GM23338 (cell line): ENCODE measurements around the gene AP5S1. TPM values are rescaled to one million over a fixed set of nuclear protein-coding genes. Genes with fewer than 3 reads are reported as not detected.

ENCODE experiments used
- ATAC-seq: fragments of 200-7000 bp; cut with Tn5 transposase; 3 replicates; pipeline ENCODE4 v1.9.1; 2020
- DNase-seq: peaks from one replicate; pipeline ENCODE4 v3.0.0-alpha.2; 2015; ENCODE audit warnings: low spot score
- H2AFZ ChIP-seq: fragments of 200-600 bp; sonication (generic); 2 replicates; pipeline ENCODE4 v1.8.0; 2016; ENCODE audit warnings: antibody characterized with exemption, mild to moderate bottlenecking, moderate library complexity
- H3F3A ChIP-seq: fragments of 200-600 bp; sonication (generic); replicated peaks from 2 replicates; pipeline ENCODE4 v1.8.0; 2017; ENCODE audit warnings: antibody characterized with exemption, mixed run types, low read depth
- H3K27ac ChIP-seq: fragments of 200-600 bp; sonication (generic); 2 replicates; pipeline ENCODE4 v1.6.1; 2016; ENCODE audit warnings: low read depth
- H3K27me3 ChIP-seq: fragments of 200-600 bp; sonication (generic); 2 replicates; pipeline ENCODE4 v1.8.0; 2016; ENCODE audit warnings: mild to moderate bottlenecking, mixed run types, moderate library complexity; ENCODE audit not compliant: insufficient read depth
- H3K36me3 ChIP-seq: fragments of 200-600 bp; sonication (generic); 2 replicates; pipeline ENCODE4 v1.8.0; 2016; ENCODE audit warnings: mild to moderate bottlenecking; ENCODE audit not compliant: insufficient read depth
- H3K4me1 ChIP-seq: fragments of 200-600 bp; sonication (generic); 2 replicates; pipeline ENCODE4 v1.8.0; 2016; ENCODE audit warnings: mild to moderate bottlenecking, moderate library complexity; ENCODE audit not compliant: insufficient read depth
- H3K4me2 ChIP-seq: fragments of 200-600 bp; sonication (generic); 2 replicates; pipeline ENCODE4 v1.7.1; 2017; ENCODE audit warnings: mixed run types
- H3K4me3 ChIP-seq: fragments of 200-600 bp; sonication (generic); 2 replicates; pipeline ENCODE4 v1.6.1; 2016; ENCODE audit warnings: mixed run types
- H3K79me2 ChIP-seq: fragments of 200-600 bp; sonication (generic); replicated peaks from 2 replicates; pipeline ENCODE4 v1.8.0; 2017; ENCODE audit warnings: mild to moderate bottlenecking; ENCODE audit not compliant: insufficient read depth
- H3K9me2 ChIP-seq: fragments of 200-600 bp; sonication (generic); 2 replicates; pipeline ENCODE4 v1.8.0; 2017; ENCODE audit not compliant: insufficient read depth
- H4K20me1 ChIP-seq: fragments of 200-600 bp; sonication (generic); replicated peaks from 2 replicates; pipeline ENCODE4 v1.8.0; 2017; ENCODE audit warnings: mild to moderate bottlenecking; ENCODE audit not compliant: insufficient read depth
- H3K27ac Mint-ChIP-seq: 2 replicates; pipeline ENCODE4 v1.8.0; 2020; ENCODE audit warnings: inconsistent platforms, mild to moderate bottlenecking, moderate library complexity, mixed read lengths
- H3K27me3 Mint-ChIP-seq: 3 replicates; pipeline ENCODE4 v1.8.0; 2022; ENCODE audit warnings: low read depth, mild to moderate bottlenecking, moderate library complexity, mixed read lengths, inconsistent platforms; ENCODE audit not compliant: insufficient read depth, poor library complexity
- H3K36me3 Mint-ChIP-seq: 3 replicates; pipeline ENCODE4 v1.8.0; 2021; ENCODE audit warnings: low read depth, mild to moderate bottlenecking, inconsistent platforms, moderate library complexity, mixed read lengths
- H3K4me1 Mint-ChIP-seq: 3 replicates; pipeline ENCODE4 v1.8.0; 2020; ENCODE audit warnings: mild to moderate bottlenecking, inconsistent platforms, mixed read lengths
- H3K4me3 Mint-ChIP-seq: 3 replicates; pipeline ENCODE4 v1.8.0; 2021; ENCODE audit warnings: moderate library complexity, mild to moderate bottlenecking, inconsistent platforms, mixed read lengths
- H3K9me3 Mint-ChIP-seq: 3 replicates; pipeline ENCODE4 v1.8.0; 2020; ENCODE audit warnings: moderate library complexity, mild to moderate bottlenecking, inconsistent platforms, mixed read lengths
- CREB1 ChIP-seq: fragments of 250-450 bp; sonication (Bioruptor Pico); IDR thresholded peaks from 2 replicates; pipeline ENCODE4 v1.5.0; 2020; ENCODE audit warnings: low read depth, mild to moderate bottlenecking, moderate library complexity
- EZH2 ChIP-seq: fragments of 200-600 bp; sonication (generic); IDR thresholded peaks from one replicate; pipeline ENCODE4 v1.8.0; 2017; ENCODE audit warnings: antibody characterized with exemption, mild to moderate bottlenecking, low read depth; ENCODE audit not compliant: unreplicated experiment
- EZH2phosphoT487 ChIP-seq: fragments of 200-600 bp; sonication (generic); IDR thresholded peaks from one replicate; pipeline ENCODE4 v1.8.1; 2018; ENCODE audit warnings: antibody characterized with exemption; ENCODE audit not compliant: unreplicated experiment
- JUNB ChIP-seq: IDR thresholded peaks from one replicate; pipeline ENCODE4 v1.6.1; 2016; ENCODE audit warnings: antibody characterized with exemption; ENCODE audit not compliant: unreplicated experiment
- NANOG ChIP-seq: IDR thresholded peaks from 2 replicates; pipeline ENCODE4 v1.6.1; 2016; ENCODE audit warnings: antibody characterized with exemption, borderline replicate concordance
- POLR2AphosphoS5 ChIP-seq: IDR thresholded peaks from 2 replicates; pipeline ENCODE4 v1.6.1; 2016; ENCODE audit warnings: antibody characterized with exemption, low read depth
- STAT1 ChIP-seq: IDR thresholded peaks from one replicate; pipeline ENCODE4 v1.6.1; 2016; ENCODE audit warnings: antibody characterized with exemption; ENCODE audit not compliant: unreplicated experiment
- ZNF114 ChIP-seq: fragments of 250-450 bp; sonication (Bioruptor Pico); IDR thresholded peaks from 2 replicates; pipeline ENCODE4 v1.5.0; 2020; ENCODE audit warnings: mild to moderate bottlenecking, moderate library complexity
- ZNF331 ChIP-seq: fragments of 250-450 bp; sonication (Bioruptor Pico); IDR thresholded peaks from 2 replicates; pipeline ENCODE4 v1.5.0; 2020; ENCODE audit warnings: low read depth, mild to moderate bottlenecking, moderate library complexity
- polyA plus RNA-seq: library from polyadenylated mRNA; unstranded; fragments of >200 nt; fragmentation: Nextera tagmentation; extraction: Ambion mirVana; gene quantifications from 2 replicates; pipeline ENCODE4 v1.2.1, GENCODE V29; 2016
- total RNA-seq: library from RNA; depleted of rRNA; stranded (reverse); fragments of >200 nt; shearing (Covaris generic); gene quantifications from 2 replicates; pipeline ENCODE4 v1.2.3, GENCODE V29; 2014
- TF ChIP-seq, protein P1 (sequence below): IDR thresholded peaks from 2 replicates; pipeline ENCODE4 v1.6.1; 2016; ENCODE audit warnings: antibody characterized with exemption
- TF ChIP-seq, protein P2 (sequence below): fragments of 250-450 bp; sonication (Bioruptor Pico); IDR thresholded peaks from 2 replicates; pipeline ENCODE4 v1.5.0; 2020; ENCODE audit warnings: mild to moderate bottlenecking, moderate library complexity
- TF ChIP-seq, protein P3 (sequence below), 2 experiments: fragments of 200-600 bp in 1 of 2; sonication (generic) in 1 of 2; conservative IDR thresholded peaks; 2 replicates each; pipeline versions ENCODE4 v1.5.1 to v1.6.1; 2016 to 2017; ENCODE audit warnings: antibody characterized with exemption in 2 of 2, low read depth in 2 of 2, mild to moderate bottlenecking in 2 of 2, moderate library complexity in 1 of 2
- TF ChIP-seq, protein P4 (sequence below): IDR thresholded peaks from one replicate; pipeline ENCODE4 v1.6.1; 2018; ENCODE audit warnings: antibody characterized with exemption; ENCODE audit not compliant: unreplicated experiment

Gene AP5S1
- total and polyA plus RNA-seq, 2 experiments from 2014 or later, result 1.8 to 2.8 TPM

DNA sequence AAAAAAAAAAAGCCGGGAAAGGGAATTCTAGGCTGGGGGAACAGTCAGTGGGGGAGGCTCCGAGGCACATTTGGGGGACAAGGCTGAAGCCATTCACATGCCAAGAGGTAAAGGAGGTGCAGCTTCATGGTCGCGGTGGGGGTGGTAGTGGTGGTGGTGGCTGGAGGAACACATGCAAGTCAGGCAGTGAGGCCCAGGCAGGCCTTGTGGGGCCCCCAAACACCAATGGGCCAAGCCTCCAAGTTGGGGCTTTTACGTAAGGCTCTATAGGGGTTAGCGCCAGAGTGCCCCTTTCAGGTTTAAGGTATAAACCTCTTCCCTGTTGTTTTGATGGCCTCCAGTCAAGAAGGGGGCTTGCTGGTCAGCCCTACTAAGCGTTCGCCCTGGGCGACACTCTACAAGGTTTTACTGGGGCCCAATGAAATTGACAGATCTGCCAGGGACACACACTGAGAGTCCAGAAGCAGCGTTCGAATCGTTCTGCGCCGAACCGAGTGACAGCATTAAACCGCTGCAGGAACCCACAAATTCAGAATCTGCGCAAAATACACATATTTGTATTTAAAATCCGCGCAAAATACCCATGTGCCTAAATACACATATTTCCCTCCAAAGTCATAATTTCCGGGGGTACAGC, 818 bp upstream of the AP5S1 start:
- Histone ChIP-seq H3F3A (peaks cover 4% of the 10 kb centered on the region; the same call in 1 of the 2 replicates), H4K20me1 (no peaks in the 10 kb centered on the region), H3K27me3 (no peaks in the 10 kb centered on the region), H2AFZ (peak overlapping the region; percentile 73), H3K79me2 (no peaks in the 10 kb centered on the region), H3K4me2 (peak overlapping the region; percentile 74), H3K27ac (peak overlapping the region; percentile 53; the same call in 1 of the 2 replicates), H3K9me2 (no peaks in the 10 kb centered on the region), H3K4me3 (peak overlapping the region; percentile 78), H3K4me1 (peaks cover 16% of the 10 kb centered on the region; the same call in 1 of the 2 replicates), H3K36me3 (no peaks in the 10 kb centered on the region)
- no peak for TF ChIP-seq STAT1
- TF ChIP-seq, protein P1, sequence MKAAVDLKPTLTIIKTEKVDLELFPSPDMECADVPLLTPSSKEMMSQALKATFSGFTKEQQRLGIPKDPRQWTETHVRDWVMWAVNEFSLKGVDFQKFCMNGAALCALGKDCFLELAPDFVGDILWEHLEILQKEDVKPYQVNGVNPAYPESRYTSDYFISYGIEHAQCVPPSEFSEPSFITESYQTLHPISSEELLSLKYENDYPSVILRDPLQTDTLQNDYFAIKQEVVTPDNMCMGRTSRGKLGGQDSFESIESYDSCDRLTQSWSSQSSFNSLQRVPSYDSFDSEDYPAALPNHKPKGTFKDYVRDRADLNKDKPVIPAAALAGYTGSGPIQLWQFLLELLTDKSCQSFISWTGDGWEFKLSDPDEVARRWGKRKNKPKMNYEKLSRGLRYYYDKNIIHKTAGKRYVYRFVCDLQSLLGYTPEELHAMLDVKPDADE, result no peak
- TF ChIP-seq, protein P2, sequence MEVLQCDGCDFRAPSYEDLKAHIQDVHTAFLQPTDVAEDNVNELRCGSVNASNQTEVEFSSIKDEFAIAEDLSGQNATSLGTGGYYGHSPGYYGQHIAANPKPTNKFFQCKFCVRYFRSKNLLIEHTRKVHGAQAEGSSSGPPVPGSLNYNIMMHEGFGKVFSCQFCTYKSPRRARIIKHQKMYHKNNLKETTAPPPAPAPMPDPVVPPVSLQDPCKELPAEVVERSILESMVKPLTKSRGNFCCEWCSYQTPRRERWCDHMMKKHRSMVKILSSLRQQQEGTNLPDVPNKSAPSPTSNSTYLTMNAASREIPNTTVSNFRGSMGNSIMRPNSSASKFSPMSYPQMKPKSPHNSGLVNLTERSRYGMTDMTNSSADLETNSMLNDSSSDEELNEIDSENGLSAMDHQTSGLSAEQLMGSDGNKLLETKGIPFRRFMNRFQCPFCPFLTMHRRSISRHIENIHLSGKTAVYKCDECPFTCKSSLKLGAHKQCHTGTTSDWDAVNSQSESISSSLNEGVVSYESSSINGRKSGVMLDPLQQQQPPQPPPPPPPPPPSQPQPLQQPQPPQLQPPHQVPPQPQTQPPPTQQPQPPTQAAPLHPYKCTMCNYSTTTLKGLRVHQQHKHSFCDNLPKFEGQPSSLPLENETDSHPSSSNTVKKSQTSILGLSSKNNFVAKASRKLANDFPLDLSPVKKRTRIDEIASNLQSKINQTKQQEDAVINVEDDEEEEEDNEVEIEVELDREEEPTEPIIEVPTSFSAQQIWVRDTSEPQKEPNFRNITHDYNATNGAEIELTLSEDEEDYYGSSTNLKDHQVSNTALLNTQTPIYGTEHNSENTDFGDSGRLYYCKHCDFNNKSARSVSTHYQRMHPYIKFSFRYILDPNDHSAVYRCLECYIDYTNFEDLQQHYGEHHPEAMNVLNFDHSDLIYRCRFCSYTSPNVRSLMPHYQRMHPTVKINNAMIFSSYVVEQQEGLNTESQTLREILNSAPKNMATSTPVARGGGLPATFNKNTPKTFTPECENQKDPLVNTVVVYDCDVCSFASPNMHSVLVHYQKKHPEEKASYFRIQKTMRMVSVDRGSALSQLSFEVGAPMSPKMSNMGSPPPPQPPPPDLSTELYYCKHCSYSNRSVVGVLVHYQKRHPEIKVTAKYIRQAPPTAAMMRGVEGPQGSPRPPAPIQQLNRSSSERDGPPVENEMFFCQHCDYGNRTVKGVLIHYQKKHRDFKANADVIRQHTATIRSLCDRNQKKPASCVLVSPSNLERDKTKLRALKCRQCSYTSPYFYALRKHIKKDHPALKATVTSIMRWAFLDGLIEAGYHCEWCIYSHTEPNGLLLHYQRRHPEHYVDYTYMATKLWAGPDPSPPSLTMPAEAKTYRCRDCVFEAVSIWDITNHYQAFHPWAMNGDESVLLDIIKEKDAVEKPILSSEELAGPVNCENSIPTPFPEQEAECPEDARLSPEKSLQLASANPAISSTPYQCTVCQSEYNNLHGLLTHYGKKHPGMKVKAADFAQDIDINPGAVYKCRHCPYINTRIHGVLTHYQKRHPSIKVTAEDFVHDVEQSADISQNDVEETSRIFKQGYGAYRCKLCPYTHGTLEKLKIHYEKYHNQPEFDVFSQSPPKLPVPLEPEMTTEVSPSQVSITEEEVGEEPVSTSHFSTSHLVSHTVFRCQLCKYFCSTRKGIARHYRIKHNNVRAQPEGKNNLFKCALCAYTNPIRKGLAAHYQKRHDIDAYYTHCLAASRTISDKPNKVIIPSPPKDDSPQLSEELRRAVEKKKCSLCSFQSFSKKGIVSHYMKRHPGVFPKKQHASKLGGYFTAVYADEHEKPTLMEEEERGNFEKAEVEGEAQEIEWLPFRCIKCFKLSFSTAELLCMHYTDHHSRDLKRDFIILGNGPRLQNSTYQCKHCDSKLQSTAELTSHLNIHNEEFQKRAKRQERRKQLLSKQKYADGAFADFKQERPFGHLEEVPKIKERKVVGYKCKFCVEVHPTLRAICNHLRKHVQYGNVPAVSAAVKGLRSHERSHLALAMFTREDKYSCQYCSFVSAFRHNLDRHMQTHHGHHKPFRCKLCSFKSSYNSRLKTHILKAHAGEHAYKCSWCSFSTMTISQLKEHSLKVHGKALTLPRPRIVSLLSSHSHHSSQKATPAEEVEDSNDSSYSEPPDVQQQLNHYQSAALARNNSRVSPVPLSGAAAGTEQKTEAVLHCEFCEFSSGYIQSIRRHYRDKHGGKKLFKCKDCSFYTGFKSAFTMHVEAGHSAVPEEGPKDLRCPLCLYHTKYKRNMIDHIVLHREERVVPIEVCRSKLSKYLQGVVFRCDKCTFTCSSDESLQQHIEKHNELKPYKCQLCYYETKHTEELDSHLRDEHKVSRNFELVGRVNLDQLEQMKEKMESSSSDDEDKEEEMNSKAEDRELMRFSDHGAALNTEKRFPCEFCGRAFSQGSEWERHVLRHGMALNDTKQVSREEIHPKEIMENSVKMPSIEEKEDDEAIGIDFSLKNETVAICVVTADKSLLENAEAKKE (CRISPR knock-in tag), result no peak
- TF ChIP-seq CREB1 (CRISPR knock-in tag), result no peak
- TF ChIP-seq POLR2AphosphoS5, result no peak
- TF ChIP-seq EZH2phosphoT487, result no peak
- TF ChIP-seq ZNF114 (CRISPR knock-in tag), result no peak
- TF ChIP-seq, protein P3, sequence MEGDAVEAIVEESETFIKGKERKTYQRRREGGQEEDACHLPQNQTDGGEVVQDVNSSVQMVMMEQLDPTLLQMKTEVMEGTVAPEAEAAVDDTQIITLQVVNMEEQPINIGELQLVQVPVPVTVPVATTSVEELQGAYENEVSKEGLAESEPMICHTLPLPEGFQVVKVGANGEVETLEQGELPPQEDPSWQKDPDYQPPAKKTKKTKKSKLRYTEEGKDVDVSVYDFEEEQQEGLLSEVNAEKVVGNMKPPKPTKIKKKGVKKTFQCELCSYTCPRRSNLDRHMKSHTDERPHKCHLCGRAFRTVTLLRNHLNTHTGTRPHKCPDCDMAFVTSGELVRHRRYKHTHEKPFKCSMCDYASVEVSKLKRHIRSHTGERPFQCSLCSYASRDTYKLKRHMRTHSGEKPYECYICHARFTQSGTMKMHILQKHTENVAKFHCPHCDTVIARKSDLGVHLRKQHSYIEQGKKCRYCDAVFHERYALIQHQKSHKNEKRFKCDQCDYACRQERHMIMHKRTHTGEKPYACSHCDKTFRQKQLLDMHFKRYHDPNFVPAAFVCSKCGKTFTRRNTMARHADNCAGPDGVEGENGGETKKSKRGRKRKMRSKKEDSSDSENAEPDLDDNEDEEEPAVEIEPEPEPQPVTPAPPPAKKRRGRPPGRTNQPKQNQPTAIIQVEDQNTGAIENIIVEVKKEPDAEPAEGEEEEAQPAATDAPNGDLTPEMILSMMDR (conservative IDR thresholded peaks at IDR 0.05; ENCODE audit: low read depth in 2 of 2), result no peak
- no peak for TF ChIP-seq ZNF331 (CRISPR knock-in tag)
- TF ChIP-seq, protein P4, sequence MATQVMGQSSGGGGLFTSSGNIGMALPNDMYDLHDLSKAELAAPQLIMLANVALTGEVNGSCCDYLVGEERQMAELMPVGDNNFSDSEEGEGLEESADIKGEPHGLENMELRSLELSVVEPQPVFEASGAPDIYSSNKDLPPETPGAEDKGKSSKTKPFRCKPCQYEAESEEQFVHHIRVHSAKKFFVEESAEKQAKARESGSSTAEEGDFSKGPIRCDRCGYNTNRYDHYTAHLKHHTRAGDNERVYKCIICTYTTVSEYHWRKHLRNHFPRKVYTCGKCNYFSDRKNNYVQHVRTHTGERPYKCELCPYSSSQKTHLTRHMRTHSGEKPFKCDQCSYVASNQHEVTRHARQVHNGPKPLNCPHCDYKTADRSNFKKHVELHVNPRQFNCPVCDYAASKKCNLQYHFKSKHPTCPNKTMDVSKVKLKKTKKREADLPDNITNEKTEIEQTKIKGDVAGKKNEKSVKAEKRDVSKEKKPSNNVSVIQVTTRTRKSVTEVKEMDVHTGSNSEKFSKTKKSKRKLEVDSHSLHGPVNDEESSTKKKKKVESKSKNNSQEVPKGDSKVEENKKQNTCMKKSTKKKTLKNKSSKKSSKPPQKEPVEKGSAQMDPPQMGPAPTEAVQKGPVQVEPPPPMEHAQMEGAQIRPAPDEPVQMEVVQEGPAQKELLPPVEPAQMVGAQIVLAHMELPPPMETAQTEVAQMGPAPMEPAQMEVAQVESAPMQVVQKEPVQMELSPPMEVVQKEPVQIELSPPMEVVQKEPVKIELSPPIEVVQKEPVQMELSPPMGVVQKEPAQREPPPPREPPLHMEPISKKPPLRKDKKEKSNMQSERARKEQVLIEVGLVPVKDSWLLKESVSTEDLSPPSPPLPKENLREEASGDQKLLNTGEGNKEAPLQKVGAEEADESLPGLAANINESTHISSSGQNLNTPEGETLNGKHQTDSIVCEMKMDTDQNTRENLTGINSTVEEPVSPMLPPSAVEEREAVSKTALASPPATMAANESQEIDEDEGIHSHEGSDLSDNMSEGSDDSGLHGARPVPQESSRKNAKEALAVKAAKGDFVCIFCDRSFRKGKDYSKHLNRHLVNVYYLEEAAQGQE, result no peak
- TF ChIP-seq NANOG, result no peak
- TF ChIP-seq JUNB, result no peak
- TF ChIP-seq EZH2, result no peak
- Mint-ChIP-seq H3K9me3 (no peaks in the 10 kb centered on the region), H3K36me3 (no peaks in the 10 kb centered on the region; the same call in 1 of the 3 replicates), H3K27ac (no peak overlapping the region), H3K4me1 (peaks cover 23% of the 10 kb centered on the region), H3K27me3 (peaks cover 6% of the 10 kb centered on the region), H3K4me3 (peak overlapping the region; percentile 87)
- ATAC-seq, result no peak
- DNase-seq, result no peak
